Lower leg skin (tissue), 4 donors: ENCODE data around the gene MCOLN1. TPM values are rescaled to one million over a fixed set of nuclear protein-coding genes. Genes with fewer than 3 reads are reported as not detected.
A peak's percentile ranks its signal among the peaks of the same experiment; 100 is the strongest.

Source experiments
- DNase-seq, 2 donors: peaks; one replicate each; pipeline ENCODE4 v3.0.0-alpha.2; 2019; ENCODE audit warnings: low spot score in 2 of 2
- H3K4me3 ChIP-seq: fragments of 200-600 bp; sonication (generic); 2 replicates; pipeline ENCODE4 v1.5.1; 2017; ENCODE audit warnings: mild to moderate bottlenecking, low read depth; ENCODE audit not compliant: poor library complexity, severe bottlenecking
- CTCF ChIP-seq, 3 donors: fragments of 450-650 bp; IDR thresholded peaks; one replicate each; pipeline ENCODE4 v1.5.1; 2016; ENCODE audit warnings: antibody characterized with exemption in 3 of 3, mild to moderate bottlenecking in 3 of 3, moderate library complexity in 2 of 3
- POLR2A ChIP-seq, 2 donors: fragments of 450-650 bp; IDR thresholded peaks; one replicate each; pipeline ENCODE4 v1.6.1; 2016 to 2017; ENCODE audit warnings: antibody characterized with exemption in 2 of 2, mild to moderate bottlenecking in 1 of 2, moderate library complexity in 1 of 2
- WGBS, 2 donors: methylation state at CpG; one replicate each; pipeline ENCODE4 v1.1.5; 2018; 5-methylcytosine and 5-hydroxymethylcytosine counted together
- intact Hi-C: fragments of 100-400 bp; cut with DNase I; formaldehyde crosslinking; loops from one replicate; pipeline ENCODE4 v1.15.0; 2023; ENCODE audit warnings: low total_unique reads
- total RNA-seq, 4 donors: library from RNA; depleted of rRNA; stranded (reverse); fragments of >200 nt; gene quantifications; one replicate each; pipeline ENCODE4 v1.1.0, GENCODE V29; 2016

MCOLN1 gene
- total RNA-seq, 4 donors from 2014 or later, result 15.2 to 37.7 (median 28.6) TPM

- 85 to 90% methylated on average over 29 to 38 of the region's 51 CpGs for WGBS, 2 donors
These were observed 2.0 kb upstream of the MCOLN1 start for GRCh38 chr19:7520131-7521051.

GRCh38 chr19:7521551-7522071 lies 813 bp upstream of the MCOLN1 start:
- intact Hi-C loops, result no loop called here
- DNase-seq, result no peak
- 47 to 48% methylated on average over 10 of the region's 10 CpGs for WGBS, 2 donors
- no peak for TF ChIP-seq CTCF (IDR thresholded peaks at IDR 0.05)
- no peak for TF ChIP-seq POLR2A (IDR thresholded peaks at IDR 0.05)
- no peak overlapping the region for H3K4me3 ChIP-seq

More at GRCh38 chr19:7520131-7521051, 2.0 kb upstream of the MCOLN1 start:
- no peak overlapping the region for H3K4me3 ChIP-seq
- peak in 1 of 2 donors; percentile 82 for DNase-seq
- no peak for TF ChIP-seq POLR2A (IDR thresholded peaks at IDR 0.05)
- TF ChIP-seq CTCF (IDR thresholded peaks at IDR 0.05), result no peak
- intact Hi-C loops, result no loop called here

DNA sequence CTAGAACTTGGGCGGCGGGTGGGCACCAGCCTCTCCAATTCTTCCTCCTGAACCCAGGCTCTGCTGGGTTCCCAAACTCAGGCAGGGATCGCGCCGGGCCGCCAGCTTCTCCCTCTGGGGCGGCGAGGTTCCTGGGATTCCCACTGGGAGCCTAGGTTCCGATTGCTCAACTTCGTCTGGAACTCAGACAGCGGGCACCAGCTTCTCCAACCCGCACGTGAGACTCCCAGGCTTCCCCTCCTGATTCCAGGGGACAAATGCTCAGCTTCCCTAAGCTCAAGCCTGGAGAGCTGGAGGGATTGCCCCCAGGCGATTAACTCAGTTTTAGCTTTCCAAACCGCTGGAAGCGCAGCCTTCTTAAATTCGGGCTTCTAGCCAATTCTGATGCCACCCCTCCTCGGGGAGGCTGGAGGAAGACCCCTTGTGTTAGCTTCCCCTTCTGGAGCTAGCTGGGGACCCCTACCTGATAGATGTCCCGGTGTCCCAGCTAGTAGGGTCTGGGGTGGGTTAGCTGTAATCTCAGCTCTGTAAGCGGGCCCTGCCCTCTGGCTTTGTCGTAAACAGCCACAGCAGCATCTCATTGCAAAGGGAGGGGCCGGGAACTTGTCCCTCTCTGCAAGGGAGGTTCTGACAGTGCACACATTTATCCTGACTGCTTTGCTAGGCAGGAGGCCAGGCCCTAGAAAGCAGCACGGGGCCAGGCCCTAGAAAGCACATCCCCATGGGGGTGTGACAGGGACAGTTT lies 671 bp downstream of the MCOLN1 start:
- peak overlapping the region; percentile 77 for H3K4me3 ChIP-seq
- no peak for TF ChIP-seq POLR2A (IDR thresholded peaks at IDR 0.05)
- TF ChIP-seq CTCF (IDR thresholded peaks at IDR 0.05), result no peak
- WGBS, 2 donors, result 6 to 8% methylated on average over 18 to 23 of the region's 23 CpGs
- peak; percentile 47 to 92 for DNase-seq
- intact Hi-C loops, result no loop called here

GRCh38 chr19:7524523-7524922 lies 2.1 kb downstream of the MCOLN1 start:
- DNase-seq, result no peak
- intact Hi-C loops, result no loop called here
- H3K4me3 ChIP-seq, result no peak overlapping the region
- TF ChIP-seq POLR2A (IDR thresholded peaks at IDR 0.05) (no peak), CTCF (IDR thresholded peaks at IDR 0.05) (no peak)
- 86 to 90% methylated on average over 5 of the region's 5 CpGs for WGBS, 2 donors

DNA sequence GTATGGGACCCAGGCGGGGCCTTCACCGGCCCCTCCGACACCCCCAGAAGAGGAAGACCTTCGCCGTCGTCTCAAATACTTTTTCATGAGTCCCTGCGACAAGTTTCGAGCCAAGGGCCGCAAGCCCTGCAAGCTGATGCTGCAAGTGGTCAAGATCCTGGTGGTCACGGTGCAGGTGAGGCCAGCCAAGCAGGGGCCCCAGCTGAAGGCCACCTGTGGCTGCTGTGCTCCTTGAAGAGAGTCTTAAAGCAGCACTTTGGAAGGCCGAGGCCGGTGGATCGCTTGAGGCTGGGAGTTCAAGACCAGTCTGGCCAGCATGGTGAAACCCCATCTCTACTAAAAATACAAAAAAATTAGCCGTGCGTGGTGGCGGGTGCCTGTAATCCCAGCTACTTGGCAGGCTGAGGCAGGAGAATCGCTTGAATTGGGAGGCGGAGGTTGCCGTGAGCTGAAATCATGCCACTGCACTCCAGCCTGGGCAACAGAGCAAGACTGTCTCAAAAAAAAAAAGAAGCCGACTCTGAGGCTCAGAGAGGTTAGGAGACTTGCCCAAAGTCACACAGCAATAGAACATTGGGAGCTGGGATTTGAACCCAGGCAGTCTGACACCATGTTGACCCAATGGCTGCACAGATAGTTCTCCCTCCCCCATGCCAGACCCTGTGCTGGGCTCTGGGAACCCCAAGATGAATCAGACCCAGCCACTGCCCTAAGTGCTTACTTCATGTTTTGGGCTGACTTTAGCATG lies 2.7 kb downstream of the MCOLN1 start:
- intact Hi-C loops, result no loop called here
- TF ChIP-seq POLR2A (IDR thresholded peaks at IDR 0.05) (no peak), CTCF (IDR thresholded peaks at IDR 0.05) (no peak)
- peak in 1 of 2 donors; percentile 84 for DNase-seq
- 93 to 94% methylated on average over 20 of the region's 20 CpGs for WGBS, 2 donors
- no peak overlapping the region for H3K4me3 ChIP-seq
